Bronchial epithelial cell (primary cell): ENCODE data around the gene DDX50. TPM values are rescaled to one million over a fixed set of nuclear protein-coding genes. Genes with fewer than 3 reads are reported as not detected.
"Not testable (repeated sequence)": the region's sequence is repeated elsewhere in the genome, so short reads cannot be mapped to it uniquely, and the experiment has no call there.

Experiments
- DNase-seq: peaks from one replicate; pipeline ENCODE4 v3.0.0-alpha.2; 2010; ENCODE audit warnings: low read depth
- FAIRE-seq: peaks from 2 replicates; lab custom pipeline; 2011; peaks lifted over from hg19 to GRCh38; lab: Jason Lieb, UNC
- H3K27me3 ChIP-seq: 2 replicates; pipeline ENCODE4 v1.5.1; 2011; ENCODE audit warnings: low read length; ENCODE audit not compliant: control insufficient read depth, insufficient read depth
- H3K36me3 ChIP-seq: 2 replicates; pipeline ENCODE4 v1.5.1; 2011; ENCODE audit warnings: low read length; ENCODE audit not compliant: control insufficient read depth, insufficient read depth
- H3K4me3 ChIP-seq: 2 replicates; pipeline ENCODE4 v1.5.1; 2011; ENCODE audit warnings: mild to moderate bottlenecking, low read depth, low read length, control low read depth
- CTCF ChIP-seq: IDR thresholded peaks from 2 replicates; pipeline ENCODE4 v1.5.1; 2011; ENCODE audit warnings: mild to moderate bottlenecking, moderate library complexity, low read length, control low read depth, inconsistent platforms; ENCODE audit not compliant: insufficient read depth, severe bottlenecking
- total RNA-seq: library from RNA; depleted of rRNA; stranded (reverse); fragments of >200 nt; gene quantifications from 2 replicates; pipeline ENCODE4 v1.2.1, GENCODE V29; 2014

The DDX50 gene
- 47.9 and 73.7 TPM in 2 replicates for total RNA-seq

GRCh38 chr10:68901105-68901927 lies at the start of gene DDX50:
Gene DDX50, plus strand, starts transcription at chr10:68901315. Its CDS starts 70 bp downstream, at chr10:68901385.
- DNase-seq = peak; percentile 98
- H3K36me3 ChIP-seq = no peaks in the 10 kb centered on the region
- no peak for FAIRE-seq
- no peak for TF ChIP-seq CTCF
- peak within 1 kb of the TSS; percentile 77 for H3K4me3 ChIP-seq
- no peaks in the 10 kb centered on the region for H3K27me3 ChIP-seq

- no peak overlapping the region for H3K4me3 ChIP-seq
- no peak for TF ChIP-seq CTCF
- H3K36me3 ChIP-seq = no peaks in the 10 kb centered on the region
- no peak for DNase-seq
- FAIRE-seq = no peak
- H3K27me3 ChIP-seq = peaks cover 2% of the 10 kb centered on the region
Measured at GRCh38 chr10:68856352-68856751, 44.8 kb upstream of the DDX50 start.

- Histone ChIP-seq H3K27me3 (peaks cover 2% of the 10 kb centered on the region), H3K4me3 (no peak overlapping the region), H3K36me3 (no peaks in the 10 kb centered on the region)
- no peak for DNase-seq
- no peak for TF ChIP-seq CTCF
- FAIRE-seq = no peak
Measured at GRCh38 chr10:68857005-68857404, 44.1 kb upstream of the DDX50 start.

- H3K27me3 ChIP-seq = peaks cover 2% of the 10 kb centered on the region
- no peak for TF ChIP-seq CTCF
- FAIRE-seq (no peak), DNase-seq (no peak)
- H3K36me3 ChIP-seq = no peaks in the 10 kb centered on the region
- H3K4me3 ChIP-seq = no peak overlapping the region
Measured at GRCh38 chr10:68861253-68861652, 39.9 kb upstream of the DDX50 start.

- TF ChIP-seq CTCF = no peak
- Histone ChIP-seq H3K27me3 (no peaks in the 10 kb centered on the region), H3K36me3 (no peaks in the 10 kb centered on the region), H3K4me3 (no peak overlapping the region)
- no peak for FAIRE-seq
- no peak for DNase-seq
Measured at GRCh38 chr10:68864611-68865010, 36.5 kb upstream of the DDX50 start.

- not testable (repeated sequence) for H3K27me3 ChIP-seq, DNase-seq, H3K4me3 ChIP-seq, FAIRE-seq, H3K36me3 ChIP-seq
Measured at GRCh38 chr10:68868173-68868572, 32.9 kb upstream of the DDX50 start.
